Activated T-cell treated with anti-CD3 and anti-CD28 coated beads for 4 hours (primary cell): ENCODE measurements around the gene SNX32.

ENCODE experiments used
- DNase-seq: peaks from one replicate; pipeline ENCODE4 v3.0.0-alpha.2; 2020

SNX32 gene

GRCh38 chr11:65833297-65834030 lies at the start of gene SNX32:
SNX32 (plus strand) TSS chr11:65833963; CDS start chr11:65834066, 103 bp downstream.
- peak; percentile 93 for DNase-seq

GRCh38 chr11:65785319-65786007 lies 48.3 kb upstream of the SNX32 start:
- DNase-seq, result no peak

GRCh38 chr11:65786008-65786785 lies 47.6 kb upstream of the SNX32 start:
- no peak for DNase-seq

- DNase-seq, result peak; percentile 28
Observed at GRCh38 chr11:65786786-65787636, 46.8 kb upstream of the SNX32 start, which contains the start of gene OVOL1. OVOL1 (plus strand) TSS chr11:65787063; CDS start chr11:65787374, 311 bp downstream.

GRCh38 chr11:65787649-65788622 lies 45.8 kb upstream of the SNX32 start:
- no peak for DNase-seq

- no peak for DNase-seq
Observed at GRCh38 chr11:65788821-65789220, 44.9 kb upstream of the SNX32 start.

- DNase-seq, result no peak
Observed at GRCh38 chr11:65789230-65790103, 44.3 kb upstream of the SNX32 start.

- no peak for DNase-seq
Observed at GRCh38 chr11:65790104-65790901, 43.5 kb upstream of the SNX32 start.

GRCh38 chr11:65790902-65791650 lies 42.7 kb upstream of the SNX32 start:
- no peak for DNase-seq

GRCh38 chr11:65791719-65792213 lies 42.0 kb upstream of the SNX32 start:
- no peak for DNase-seq

- DNase-seq, result no peak
Observed at GRCh38 chr11:65792456-65792855, 41.3 kb upstream of the SNX32 start.

GRCh38 chr11:65793144-65793581 lies 40.6 kb upstream of the SNX32 start:
- no peak for DNase-seq

GRCh38 chr11:65793625-65794400 lies 40.0 kb upstream of the SNX32 start:
- no peak for DNase-seq

GRCh38 chr11:65794570-65795510 lies 38.9 kb upstream of the SNX32 start:
- DNase-seq, result no peak

- no peak for DNase-seq
Observed at GRCh38 chr11:65796726-65797601, 36.8 kb upstream of the SNX32 start.
